Fibroblast of peridontal ligament (primary cell): ENCODE measurements around the gene PPM1L.

Source experiments
- DNase-seq: peaks from one replicate; pipeline ENCODE4 v3.0.0-alpha.2; 2010; ENCODE audit errors: extremely low read depth

PPM1L gene

GRCh38 chr3:161100994-161101393 lies 345.0 kb downstream of the PPM1L start:
- DNase-seq, result no peak

- DNase-seq, result no peak
Measured at GRCh38 chr3:161101609-161102008, 345.6 kb downstream of the PPM1L start.

- no peak for DNase-seq
Measured at GRCh38 chr3:161103776-161104385, 347.9 kb downstream of the PPM1L start.

GRCh38 chr3:161104561-161105551 lies 348.8 kb downstream of the PPM1L start, which contains the start of gene B3GALNT1:
Gene B3GALNT1 (minus strand): TSS chr3:161105349. CDS start chr3:161086754, 18,595 bp downstream.
- peak; percentile 76 for DNase-seq

GRCh38 chr3:161107311-161107710 lies 351.3 kb downstream of the PPM1L start:
- DNase-seq, result no peak

GRCh38 chr3:161108840-161109239 lies 352.8 kb downstream of the PPM1L start:
- peak; percentile 60 for DNase-seq

- no peak for DNase-seq
Measured at GRCh38 chr3:161117646-161118045, 361.6 kb downstream of the PPM1L start.

- DNase-seq, result no peak
Measured at GRCh38 chr3:161126495-161126894, 370.5 kb downstream of the PPM1L start.
